ENCODE results near the gene PLAAT2.

- no peak for TF ChIP-seq HDGF (IDR thresholded peaks at IDR 0.05; ENCODE audit: borderline replicate concordance)
- no peak for TF ChIP-seq FOXK2 (IDR thresholded peaks at IDR 0.05)
- no peak for TF ChIP-seq NFRKB (IDR thresholded peaks at IDR 0.05)
These were observed 27.4 kb downstream of the PLAAT2 start for GRCh38 chr11:63535734-63536133.

All from HEK293T (cell line).